T-helper 22 cell (primary cell): Measurements from ENCODE around the gene NEUROG3.

Source experiments
- DNase-seq: peaks from one replicate; pipeline ENCODE4 v3.0.0-alpha.2; 2020; ENCODE audit warnings: low read depth

Gene NEUROG3

DNA sequence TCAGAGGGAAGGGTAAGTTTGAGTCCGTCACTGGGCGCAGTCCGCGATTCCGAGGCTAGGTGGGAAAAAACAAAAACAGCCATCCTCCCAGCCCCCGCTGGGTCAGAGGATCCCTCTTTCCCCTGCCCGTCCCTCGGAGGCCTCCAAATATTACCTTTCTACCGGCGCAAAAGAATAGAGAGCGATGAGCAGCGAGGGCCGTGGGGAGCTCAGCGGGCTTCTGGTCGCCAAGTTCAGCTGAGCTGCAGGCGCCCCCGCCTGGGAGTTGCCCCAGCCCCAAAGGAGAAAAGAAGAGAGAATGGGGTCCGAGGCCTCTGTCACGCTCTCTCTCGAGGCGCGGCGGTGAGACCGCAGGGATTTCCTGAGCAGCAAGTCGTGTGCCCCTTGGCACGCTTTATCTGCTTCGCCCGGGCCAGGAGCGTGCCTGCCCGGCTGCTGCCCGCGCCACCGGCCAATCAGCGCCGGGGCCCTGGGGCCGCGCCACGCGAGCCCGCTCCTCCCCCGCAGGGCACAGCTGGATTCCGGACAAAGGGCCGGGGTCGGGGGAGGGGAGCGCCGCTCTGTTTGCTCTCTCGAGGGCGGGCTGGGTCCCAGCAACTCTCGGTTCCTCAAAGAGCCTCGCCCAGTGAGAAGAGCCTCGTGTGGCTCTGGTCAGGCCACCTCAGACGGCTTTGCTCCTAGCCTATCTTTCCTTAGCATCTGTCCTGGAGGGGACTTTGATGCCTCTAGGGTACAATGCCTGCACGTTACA is at the start of gene NEUROG3:
Gene NEUROG3 (minus strand): TSS at position 367 of the 751 bp plus-strand sequence. CDS start 379 bp downstream, outside the sequence.
- no peak for DNase-seq

- DNase-seq = no peak
Observed at GRCh38 chr10:69620625-69621024, 47.4 kb upstream of the NEUROG3 start.

- DNase-seq = no peak
Observed at GRCh38 chr10:69619626-69620025, 46.4 kb upstream of the NEUROG3 start.

DNA sequence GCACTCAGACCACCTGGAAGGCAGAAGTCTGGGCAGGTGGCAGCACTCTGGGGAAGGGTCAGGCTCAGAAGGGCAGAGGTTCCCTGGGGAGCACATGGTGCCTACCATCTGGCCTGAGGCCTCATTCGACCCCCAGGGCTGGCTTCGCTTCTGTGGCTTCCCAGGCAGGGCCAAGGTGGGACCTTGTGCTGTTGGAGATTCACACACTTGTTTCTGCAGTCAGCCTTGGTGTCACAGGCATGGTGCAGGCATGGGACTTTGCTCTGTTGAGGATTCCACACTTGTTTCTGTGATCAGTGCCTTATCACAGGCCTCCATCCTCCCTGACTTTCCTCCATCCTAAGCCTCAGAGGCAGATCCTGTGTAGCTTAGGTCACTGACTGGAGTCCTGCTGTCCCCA is 45.5 kb upstream of the NEUROG3 start:
- DNase-seq = no peak

GRCh38 chr10:69616358-69616757 is 43.1 kb upstream of the NEUROG3 start:
- DNase-seq = no peak

DNA sequence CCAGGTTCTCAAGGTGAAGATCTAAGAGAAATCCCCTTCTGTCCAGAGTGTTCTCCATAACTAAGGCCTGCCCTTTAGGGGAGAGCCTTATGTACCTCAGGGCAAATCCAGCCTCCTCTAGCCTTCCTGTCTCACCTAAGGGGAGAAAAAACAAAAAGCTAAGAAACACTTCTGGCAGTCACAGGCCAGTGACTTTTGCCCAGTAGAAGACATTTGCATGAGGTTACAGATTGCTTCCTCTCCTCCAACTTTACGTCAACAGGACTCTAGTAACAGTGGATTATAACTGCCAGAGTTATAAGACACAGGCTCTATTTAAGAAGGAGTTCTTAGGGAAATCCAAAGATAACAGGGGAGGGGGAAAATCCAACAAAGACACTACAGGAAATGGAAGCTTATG is 40.9 kb upstream of the NEUROG3 start:
- DNase-seq = no peak

DNA sequence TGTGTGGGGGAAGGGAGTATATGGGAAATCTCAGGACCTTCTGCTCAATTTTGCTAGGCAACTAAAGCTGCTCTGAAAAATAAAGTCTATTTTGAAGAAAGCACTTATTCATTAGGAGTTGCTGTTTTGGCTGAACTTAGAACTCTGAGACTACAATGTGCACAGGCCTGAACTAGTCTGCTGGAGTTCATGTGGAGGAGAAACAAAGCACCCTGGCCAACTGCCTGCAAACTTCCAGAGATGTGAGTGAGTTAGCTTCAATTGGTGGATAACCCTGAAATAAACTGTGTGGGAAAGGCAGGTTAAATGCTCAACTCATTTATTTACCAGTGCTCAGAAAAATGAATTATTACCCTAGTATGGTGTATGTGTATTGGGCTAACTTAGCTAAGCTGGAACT is 39.5 kb upstream of the NEUROG3 start:
- DNase-seq = no peak

- DNase-seq = no peak
Observed at GRCh38 chr10:69609077-69609476, 35.9 kb upstream of the NEUROG3 start.

GRCh38 chr10:69600761-69601330 is 27.6 kb upstream of the NEUROG3 start:
- no peak for DNase-seq

GRCh38 chr10:69588358-69588757 is 15.1 kb upstream of the NEUROG3 start:
- no peak for DNase-seq

DNA sequence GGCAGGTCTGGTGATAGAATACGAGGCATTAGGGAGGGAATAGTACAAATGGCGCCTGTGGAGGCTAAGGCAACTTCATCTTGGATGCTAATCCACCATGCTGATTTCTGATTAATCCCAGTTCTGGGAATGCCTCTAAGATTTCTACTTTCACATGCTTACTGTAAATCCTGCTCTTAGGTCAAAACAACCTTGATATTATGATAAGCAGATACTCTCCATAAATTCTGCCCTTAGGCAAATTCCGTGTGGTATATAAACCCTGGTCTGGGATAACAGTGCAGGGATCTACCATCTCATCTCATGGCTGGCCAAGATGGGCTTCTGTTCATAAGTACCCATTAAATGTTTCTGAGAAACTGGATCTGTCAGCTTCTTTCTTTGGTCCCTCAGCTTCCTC is 11.4 kb upstream of the NEUROG3 start:
- DNase-seq = no peak

DNA sequence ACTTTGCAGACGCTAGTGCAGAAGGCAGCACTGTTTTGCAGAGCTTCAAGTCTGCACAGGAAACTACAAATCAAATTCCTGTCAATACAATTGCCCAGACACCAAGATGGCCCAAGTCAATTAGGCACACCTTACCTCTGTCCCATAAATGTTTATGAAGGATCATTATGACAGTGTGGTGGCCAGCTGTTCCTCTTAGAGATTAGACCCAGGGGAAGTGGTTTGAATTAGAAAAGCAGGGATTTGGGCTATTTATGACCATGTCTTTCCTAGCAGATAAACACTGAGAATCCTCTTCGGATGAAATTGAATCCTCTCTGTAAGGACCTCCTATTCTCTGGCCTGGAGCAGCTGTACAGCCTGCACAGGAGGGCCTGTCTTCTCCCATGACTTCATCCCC is 9.9 kb upstream of the NEUROG3 start:
- DNase-seq = no peak

DNA sequence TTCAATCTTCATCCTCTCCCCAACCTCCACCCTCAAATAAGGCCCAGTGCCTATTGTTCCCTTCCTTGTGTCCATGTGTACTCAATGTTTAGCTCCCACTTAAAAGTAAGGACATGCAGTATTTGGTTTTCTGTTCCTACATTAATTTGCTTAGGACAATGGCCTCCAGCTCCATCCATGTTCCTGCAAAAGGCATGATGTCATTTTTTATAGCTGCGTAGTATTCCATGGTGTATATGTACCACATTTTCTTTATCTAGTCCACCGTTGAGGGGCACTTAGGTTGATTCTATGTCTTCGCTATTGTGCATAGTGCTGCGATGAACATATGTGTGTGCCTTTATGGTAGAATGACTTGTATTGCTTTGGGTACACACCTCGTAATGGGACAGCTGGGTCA is 7.2 kb upstream of the NEUROG3 start:
- DNase-seq = no peak

DNA sequence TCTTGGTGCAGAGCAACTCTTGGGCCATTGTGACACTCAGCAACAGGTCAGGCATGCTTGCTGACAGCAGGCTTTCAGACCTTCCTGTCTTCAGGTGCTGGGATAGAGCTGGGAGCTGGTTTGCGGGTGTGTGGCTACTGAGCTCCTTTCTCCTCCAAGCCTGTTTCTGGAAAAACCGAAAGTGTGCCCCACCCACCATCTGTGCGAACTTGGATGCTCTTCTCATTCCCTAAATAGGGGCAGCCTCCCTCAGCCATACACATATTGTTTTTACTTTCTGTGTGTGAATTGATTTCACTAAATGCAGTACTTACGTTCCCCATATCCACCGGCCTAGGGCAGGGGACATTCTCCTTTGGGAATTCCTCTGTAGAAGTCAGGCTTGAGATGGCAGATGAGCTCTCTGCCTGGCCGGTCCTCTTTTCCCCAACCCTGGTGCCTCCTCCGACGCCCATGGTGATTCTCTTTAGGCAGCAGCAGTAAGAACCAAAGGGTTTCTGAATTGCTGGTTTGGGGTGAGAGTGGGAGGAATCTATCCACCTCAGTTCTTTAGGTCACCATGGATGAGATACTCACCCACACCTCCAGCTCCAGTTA is 6.3 kb upstream of the NEUROG3 start:
- DNase-seq = no peak

GRCh38 chr10:69578508-69578991 is 5.3 kb upstream of the NEUROG3 start:
- DNase-seq = no peak

- DNase-seq = no peak
Observed at GRCh38 chr10:69577268-69578232, 4.3 kb upstream of the NEUROG3 start.

DNA sequence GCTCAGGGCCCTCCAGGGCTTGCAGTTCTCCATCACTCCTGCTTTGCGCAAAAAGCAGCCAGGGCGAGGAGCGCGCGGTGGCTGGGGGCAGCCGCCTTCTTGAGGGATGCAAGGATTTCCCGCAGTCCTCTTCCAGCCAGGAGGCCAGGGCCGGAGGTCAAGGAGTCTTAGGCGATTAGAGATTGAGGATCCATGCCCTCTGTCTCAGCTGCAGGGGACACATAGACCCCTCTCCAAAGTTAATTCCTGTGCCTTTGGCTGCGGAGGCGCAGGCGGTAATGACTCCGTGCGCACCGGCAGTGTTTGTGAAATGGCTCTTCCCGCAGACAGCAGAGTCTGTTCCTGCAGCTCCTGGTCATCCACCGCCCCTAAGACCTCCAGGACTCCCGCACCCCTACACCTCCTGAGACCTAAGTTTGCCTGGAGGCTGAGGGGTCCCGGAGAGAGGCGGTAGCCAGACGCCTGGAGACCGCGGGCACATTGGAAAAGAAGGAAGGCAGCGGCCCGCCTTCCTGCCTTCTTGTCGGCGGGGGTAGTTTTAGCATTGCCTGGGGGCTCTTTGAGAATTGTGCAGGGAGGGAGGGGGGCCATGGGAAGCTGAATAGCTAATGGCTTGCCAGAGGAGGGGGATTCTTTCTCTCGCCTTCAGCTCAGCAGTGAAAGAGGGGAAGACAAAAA is 3.3 kb upstream of the NEUROG3 start:
- DNase-seq = no peak

- DNase-seq = no peak
Observed at GRCh38 chr10:69575164-69575722, 2.0 kb upstream of the NEUROG3 start.

GRCh38 chr10:69574571-69574978 is 1.4 kb upstream of the NEUROG3 start:
- DNase-seq = no peak

- DNase-seq = no peak
Observed at GRCh38 chr10:69572159-69573055, 815 bp downstream of the NEUROG3 start.
